SK-N-SH (cell line): Measurements from ENCODE around the gene HLA-DQB1. TPM values are rescaled to one million over a fixed set of nuclear protein-coding genes. Genes with fewer than 3 reads are reported as not detected.

ENCODE experiments used
- CTCF ChIA-PET: fragments of 300-600, 350-600 bp; formaldehyde crosslinking; extraction: SDS; loops from one replicate; lab custom pipeline; 2021; lab: Yijun Ruan, JAX
- POLR2A ChIA-PET: fragments of 350-600 bp; sonication (Branson Sonifier 250); formaldehyde crosslinking; extraction: SDS; loops from one replicate; lab custom pipeline; 2020; ENCODE audit warnings: antibody characterized with exemption, inconsistent platforms; lab: Yijun Ruan, JAX
- DNase-seq: peaks from one replicate; pipeline ENCODE4 v3.0.0; 2012
- H2AFZ ChIP-seq: fragments of 200-600 bp; sonication (generic); 2 replicates; pipeline ENCODE4 v1.8.1; 2016; ENCODE audit warnings: antibody characterized with exemption, mild to moderate bottlenecking, low read depth
- H3F3A ChIP-seq: fragments of 200-600 bp; sonication (generic); replicated peaks from 2 replicates; pipeline ENCODE3; 2016; ENCODE audit warnings: antibody characterized with exemption, mild to moderate bottlenecking; ENCODE audit not compliant: insufficient read depth
- H3K27ac ChIP-seq, 2 experiments: fragments of 200-500 bp in 1 of 2; fragments of 200-600 bp in 1 of 2; sonication (Bioruptor generic) in 1 of 2; sonication (generic), shearing (Covaris generic) in 1 of 2; 2 replicates each; pipeline versions ENCODE4 v1.5.1 to v1.6.1; 2014 to 2016; ENCODE audit warnings: low read depth in 2 of 2, inconsistent platforms in 1 of 2, low read length in 1 of 2, mild to moderate bottlenecking in 1 of 2, mixed read lengths in 1 of 2
- H3K27me3 ChIP-seq: fragments of 200-600 bp; sonication (generic), shearing (Covaris generic); 2 replicates; pipeline ENCODE4 v1.6.1; 2016; ENCODE audit warnings: mixed run types; ENCODE audit not compliant: insufficient read depth
- H3K36me3 ChIP-seq, 2 experiments: fragments of 200-500 bp in 1 of 2; fragments of 200-600 bp in 1 of 2; sonication (Bioruptor generic) in 1 of 2; sonication (generic) in 1 of 2; replicated peaks in 1 of 2; 2 replicates each; pipeline versions ENCODE3 to v1.5.1; 2014 to 2016; ENCODE audit warnings: low read length in 1 of 2, mild to moderate bottlenecking in 1 of 2; ENCODE audit not compliant: insufficient read depth in 2 of 2, control insufficient read depth in 1 of 2
- H3K4me1 ChIP-seq, 2 experiments: fragments of 200-500 bp in 1 of 2; fragments of 200-600 bp in 1 of 2; sonication (Bioruptor generic) in 1 of 2; sonication (generic), shearing (Covaris generic) in 1 of 2; 2 replicates each; pipeline versions ENCODE4 v1.5.1 to v1.6.1; 2014 to 2016; ENCODE audit warnings: low read depth in 1 of 2, low read length in 1 of 2, mixed run types in 1 of 2; ENCODE audit not compliant: insufficient read depth in 2 of 2, control insufficient read depth in 1 of 2
- H3K4me2 ChIP-seq: fragments of 200-600 bp; sonication (generic), shearing (Covaris generic); 2 replicates; pipeline ENCODE4 v1.6.1; 2017; ENCODE audit warnings: mixed run types
- H3K4me3 ChIP-seq, 2 experiments: fragments of 200-500 bp in 1 of 2; fragments of 200-600 bp in 1 of 2; sonication (Bioruptor generic) in 1 of 2; sonication (generic), shearing (Covaris generic) in 1 of 2; 2 replicates each; pipeline versions ENCODE4 v1.5.1 to v1.8.1; 2014 to 2016; ENCODE audit warnings: low read depth in 2 of 2, inconsistent platforms in 1 of 2, low read length in 1 of 2, mild to moderate bottlenecking in 1 of 2, mixed read lengths in 1 of 2, moderate library complexity in 1 of 2
- H3K79me2 ChIP-seq: fragments of 200-600 bp; sonication (generic); 2 replicates; pipeline ENCODE4 v1.8.1; 2017; ENCODE audit warnings: mild to moderate bottlenecking; ENCODE audit not compliant: insufficient read depth
- H3K9ac ChIP-seq: fragments of 200-600 bp; sonication (generic); 2 replicates; pipeline ENCODE4 v1.6.1; 2017; ENCODE audit warnings: mixed run types
- H3K9me2 ChIP-seq: fragments of 200-600 bp; sonication (generic); 2 replicates; pipeline ENCODE4 v1.6.1; 2017; ENCODE audit warnings: mixed run types
- H3K9me3 ChIP-seq: fragments of 200-600 bp; sonication (generic); 2 replicates; pipeline ENCODE4 v1.6.1; 2017; ENCODE audit warnings: mixed run types, mild to moderate bottlenecking, moderate library complexity
- H4K20me1 ChIP-seq: fragments of 200-600 bp; sonication (generic); 2 replicates; pipeline ENCODE4 v1.6.1; 2017; ENCODE audit warnings: mild to moderate bottlenecking, mixed run types; ENCODE audit not compliant: insufficient read depth
- ELF1 ChIP-seq: IDR thresholded peaks from 2 replicates; pipeline ENCODE4 v1.4.0; 2012
- EZH2phosphoT487 ChIP-seq: fragments of 200-600 bp; sonication (generic); IDR thresholded peaks from 2 replicates; pipeline ENCODE4 v1.6.1; 2017; ENCODE audit warnings: low read depth, mixed run types, mild to moderate bottlenecking, antibody characterized with exemption, moderate library complexity, borderline replicate concordance
- FOXJ3 ChIP-seq: sonication (generic); formaldehyde crosslinking; IDR thresholded peaks from 2 replicates; pipeline ENCODE4 v1.5.1; 2020; ENCODE audit warnings: mild to moderate bottlenecking, missing genetic modification reagents
- GABPA ChIP-seq: IDR thresholded peaks from 2 replicates; pipeline ENCODE4 v1.4.0; 2012; ENCODE audit warnings: low read depth, mild to moderate bottlenecking
- JUND ChIP-seq: IDR thresholded peaks from 2 replicates; pipeline ENCODE4 v1.4.0; 2012
- MEF2A ChIP-seq: IDR thresholded peaks from 2 replicates; pipeline ENCODE4 v1.4.0; 2012; ENCODE audit warnings: low read depth, borderline replicate concordance
- MXI1 ChIP-seq: IDR thresholded peaks from 2 replicates; pipeline ENCODE4 v1.6.1; 2012; ENCODE audit warnings: mild to moderate bottlenecking, low read depth, low read length, improper control_type of control experiment
- POLR2AphosphoS5 ChIP-seq: IDR thresholded peaks from 2 replicates; pipeline ENCODE4 v1.6.1; 2012; ENCODE audit warnings: low read depth, low read length
- RFX5 ChIP-seq: IDR thresholded peaks from 2 replicates; pipeline ENCODE4 v1.6.1; 2012; ENCODE audit warnings: mild to moderate bottlenecking, improper control_type of control experiment, low read length
- RXRA ChIP-seq: IDR thresholded peaks from 2 replicates; pipeline ENCODE4 v1.4.0; 2012; ENCODE audit warnings: low read depth, mild to moderate bottlenecking, borderline replicate concordance
- SIN3A ChIP-seq: IDR thresholded peaks from 2 replicates; pipeline ENCODE4 v1.6.1; 2012; ENCODE audit warnings: low read depth, mild to moderate bottlenecking, low read length, moderate library complexity, borderline replicate concordance
- TAF1 ChIP-seq: IDR thresholded peaks from 2 replicates; pipeline ENCODE4 v1.6.1; 2012; ENCODE audit warnings: low read depth, mild to moderate bottlenecking, low read length, moderate library complexity, borderline replicate concordance
- TEAD4 ChIP-seq: IDR thresholded peaks from 2 replicates; pipeline ENCODE4 v1.4.0; 2012; ENCODE audit warnings: mild to moderate bottlenecking, borderline replicate concordance; ENCODE audit not compliant: insufficient read depth
- WGBS: methylation state at CpG from one replicate; pipeline ENCODE4 v1.1.6; 2017; ENCODE audit warnings: low lambda C conversion rate; 5-methylcytosine and 5-hydroxymethylcytosine counted together
- polyA plus RNA-seq, 3 experiments: library from polyadenylated mRNA; depleted of rRNA; stranded (reverse); fragments of >200 nt; gene quantifications; 2 replicates each; pipeline ENCODE4 v1.2.3, GENCODE V29; 2012
- TF ChIP-seq, protein P1 (sequence below): fragments of 150-350 bp; IDR thresholded peaks from 2 replicates; pipeline ENCODE4 v1.6.1; 2016; ENCODE audit warnings: mild to moderate bottlenecking, low read depth, low read length

HLA-DQB1 gene
- polyA plus RNA-seq, 1 of the 3 experiments (the other 2 are of a cell fraction): not detected

DNA sequence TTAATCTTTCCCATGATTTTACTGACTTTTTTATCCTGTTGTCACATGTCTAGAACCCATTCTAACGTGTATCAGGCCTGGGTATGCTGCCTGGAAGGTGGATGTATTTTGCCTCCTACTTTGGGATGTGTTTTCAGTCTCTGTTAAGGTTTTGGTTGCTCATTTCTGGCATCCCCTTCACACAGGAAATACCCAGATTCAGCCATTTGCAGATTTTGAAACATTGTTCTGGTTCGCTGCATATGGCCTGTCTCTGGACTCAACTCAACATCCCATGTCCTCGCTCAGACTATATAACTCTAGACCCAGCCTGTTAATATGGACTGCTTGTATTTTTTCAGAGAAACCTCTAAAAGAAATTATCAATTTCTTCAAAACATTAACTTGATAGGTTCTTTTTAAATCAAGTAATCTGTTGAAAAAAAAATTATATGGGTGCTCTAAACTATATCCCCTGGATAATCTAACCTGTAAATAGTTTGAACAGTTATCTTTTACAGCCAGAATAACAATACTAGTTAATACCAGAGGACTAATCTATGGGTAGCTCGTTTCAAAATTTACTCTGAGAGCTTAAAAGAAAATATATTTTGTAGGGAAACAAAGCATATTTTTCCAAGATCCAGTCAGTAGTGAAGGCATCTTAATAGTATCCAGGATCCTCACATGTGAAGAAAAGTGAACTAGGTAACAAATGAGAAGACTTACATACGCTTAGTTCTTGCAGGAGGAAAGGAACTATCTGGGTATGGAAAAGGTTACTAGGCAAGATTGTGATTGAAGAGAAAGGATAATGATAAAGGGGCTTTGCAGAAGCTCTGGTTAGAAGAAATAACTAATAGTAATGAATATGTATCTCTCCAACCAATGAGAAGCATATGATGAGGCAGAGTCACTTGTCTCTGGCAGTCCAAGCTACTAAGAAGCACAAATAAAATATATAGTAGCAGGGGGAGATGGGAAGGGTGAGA lies 23.4 kb upstream of the HLA-DQB1 start:
- H3K27ac ChIP-seq: no peak overlapping the region
- H4K20me1 ChIP-seq: no peaks in the 10 kb centered on the region
- no peak for DNase-seq
- H2AFZ ChIP-seq: no peak overlapping the region
- H3F3A ChIP-seq: no peaks in the 10 kb centered on the region
- H3K9me3 ChIP-seq: no peaks in the 10 kb centered on the region
- H3K27me3 ChIP-seq: no peaks in the 10 kb centered on the region
- H3K9ac ChIP-seq: no peak overlapping the region
- no peaks in the 10 kb centered on the region for H3K9me2 ChIP-seq
- ChIA-PET POLR2A (no interaction called here), CTCF (interaction anchor here (0.7 to 0.9 kb wide), 2 partner anchors 11 to 122 kb away, joined by 3 read pairs; no protein-coding TSS in a partner anchor)
- H3K4me1 ChIP-seq: no peaks in the 10 kb centered on the region
- H3K36me3 ChIP-seq: no peaks in the 10 kb centered on the region
- no peak overlapping the region for H3K4me2 ChIP-seq
- H3K4me3 ChIP-seq: no peak overlapping the region
- TF ChIP-seq POLR2AphosphoS5 (no peak), JUND (no peak), RFX5 (peak; percentile 97), RXRA (no peak)
- under 1% methylated on average over 5 of the region's 5 CpGs for WGBS
- H3K79me2 ChIP-seq: no peaks in the 10 kb centered on the region

GRCh38 chr6:32685603-32686002 lies 19.1 kb upstream of the HLA-DQB1 start:
- Histone ChIP-seq H3K79me2 (no peaks in the 10 kb centered on the region), H3K4me3 (no peak overlapping the region), H3K4me1 (no peaks in the 10 kb centered on the region), H3K27me3 (no peaks in the 10 kb centered on the region), H3K9me3 (no peaks in the 10 kb centered on the region), H3K36me3 (no peaks in the 10 kb centered on the region), H3F3A (no peaks in the 10 kb centered on the region), H4K20me1 (no peaks in the 10 kb centered on the region), H3K9me2 (no peaks in the 10 kb centered on the region), H3K27ac (no peak overlapping the region), H3K9ac (no peak overlapping the region), H3K4me2 (no peak overlapping the region), H2AFZ (no peak overlapping the region)
- WGBS: 3% methylated on average over 1 of the region's 1 CpG
- TF ChIP-seq RFX5 (0 out of 2 replicates have a peak, but pooled peaks have one; percentile 52), GABPA (no peak)
- no peak for DNase-seq
- CTCF ChIA-PET: no interaction called here
- POLR2A ChIA-PET: no interaction called here

DNA sequence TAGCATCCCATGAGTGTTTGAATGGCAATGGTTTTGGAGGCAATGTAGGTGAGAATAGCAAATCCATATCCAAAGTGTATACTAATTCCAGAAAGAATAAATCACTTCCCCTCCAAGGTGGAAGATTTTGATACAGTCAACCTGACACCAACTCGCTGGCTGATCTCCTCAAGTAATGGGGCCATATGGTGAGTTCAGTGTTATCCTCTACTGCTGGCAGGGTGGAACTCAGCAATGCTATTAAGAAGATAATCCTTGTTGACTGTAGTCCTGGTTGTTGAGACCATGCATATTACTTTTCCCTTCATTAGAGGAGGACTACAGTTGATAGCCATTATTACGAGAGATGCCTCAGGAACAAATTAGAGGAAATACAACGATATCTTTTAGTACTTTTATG lies 17.8 kb upstream of the HLA-DQB1 start:
- no peak overlapping the region for H3K4me3 ChIP-seq
- CTCF ChIA-PET: no interaction called here
- no peak overlapping the region for H2AFZ ChIP-seq
- no peaks in the 10 kb centered on the region for H4K20me1 ChIP-seq
- H3K36me3 ChIP-seq: no peaks in the 10 kb centered on the region
- POLR2A ChIA-PET: no interaction called here
- no peak for DNase-seq
- 2% methylated on average over 3 of the region's 3 CpGs for WGBS
- no peak overlapping the region for H3K4me2 ChIP-seq
- H3K79me2 ChIP-seq: no peaks in the 10 kb centered on the region
- H3K9ac ChIP-seq: no peak overlapping the region
- H3K27me3 ChIP-seq: no peaks in the 10 kb centered on the region
- H3K9me2 ChIP-seq: no peaks in the 10 kb centered on the region
- no peaks in the 10 kb centered on the region for H3F3A ChIP-seq
- H3K4me1 ChIP-seq: no peaks in the 10 kb centered on the region
- no peaks in the 10 kb centered on the region for H3K9me3 ChIP-seq
- no peak overlapping the region for H3K27ac ChIP-seq
- TF ChIP-seq TAF1: no peak
- no peak for TF ChIP-seq MEF2A
- no peak for TF ChIP-seq TEAD4
- no peak for TF ChIP-seq SIN3A
- no peak for TF ChIP-seq RFX5
- TF ChIP-seq EZH2phosphoT487: no peak
- TF ChIP-seq FOXJ3 (CRISPR knock-in tag): no peak
- no peak for TF ChIP-seq ELF1
- TF ChIP-seq MXI1: no peak
- TF ChIP-seq, protein P1, sequence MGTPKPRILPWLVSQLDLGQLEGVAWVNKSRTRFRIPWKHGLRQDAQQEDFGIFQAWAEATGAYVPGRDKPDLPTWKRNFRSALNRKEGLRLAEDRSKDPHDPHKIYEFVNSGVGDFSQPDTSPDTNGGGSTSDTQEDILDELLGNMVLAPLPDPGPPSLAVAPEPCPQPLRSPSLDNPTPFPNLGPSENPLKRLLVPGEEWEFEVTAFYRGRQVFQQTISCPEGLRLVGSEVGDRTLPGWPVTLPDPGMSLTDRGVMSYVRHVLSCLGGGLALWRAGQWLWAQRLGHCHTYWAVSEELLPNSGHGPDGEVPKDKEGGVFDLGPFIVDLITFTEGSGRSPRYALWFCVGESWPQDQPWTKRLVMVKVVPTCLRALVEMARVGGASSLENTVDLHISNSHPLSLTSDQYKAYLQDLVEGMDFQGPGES: no peak
